GM18909 (cell line): Measurements from ENCODE around the gene NDEL1.
A peak's percentile ranks its signal among the peaks of the same experiment; 100 is the strongest.
"Not testable (repeated sequence)": the region's sequence is repeated elsewhere in the genome, so short reads cannot be mapped to it uniquely, and the experiment has no call there.

ENCODE experiments used
- ATAC-seq: cut with Tn5 transposase; IDR thresholded peaks from one replicate; pipeline ENCODE4 v1.9.1; 2021; ENCODE audit warnings: mild to moderate bottlenecking; ENCODE audit not compliant: unreplicated experiment, poor library complexity

NDEL1 gene

DNA sequence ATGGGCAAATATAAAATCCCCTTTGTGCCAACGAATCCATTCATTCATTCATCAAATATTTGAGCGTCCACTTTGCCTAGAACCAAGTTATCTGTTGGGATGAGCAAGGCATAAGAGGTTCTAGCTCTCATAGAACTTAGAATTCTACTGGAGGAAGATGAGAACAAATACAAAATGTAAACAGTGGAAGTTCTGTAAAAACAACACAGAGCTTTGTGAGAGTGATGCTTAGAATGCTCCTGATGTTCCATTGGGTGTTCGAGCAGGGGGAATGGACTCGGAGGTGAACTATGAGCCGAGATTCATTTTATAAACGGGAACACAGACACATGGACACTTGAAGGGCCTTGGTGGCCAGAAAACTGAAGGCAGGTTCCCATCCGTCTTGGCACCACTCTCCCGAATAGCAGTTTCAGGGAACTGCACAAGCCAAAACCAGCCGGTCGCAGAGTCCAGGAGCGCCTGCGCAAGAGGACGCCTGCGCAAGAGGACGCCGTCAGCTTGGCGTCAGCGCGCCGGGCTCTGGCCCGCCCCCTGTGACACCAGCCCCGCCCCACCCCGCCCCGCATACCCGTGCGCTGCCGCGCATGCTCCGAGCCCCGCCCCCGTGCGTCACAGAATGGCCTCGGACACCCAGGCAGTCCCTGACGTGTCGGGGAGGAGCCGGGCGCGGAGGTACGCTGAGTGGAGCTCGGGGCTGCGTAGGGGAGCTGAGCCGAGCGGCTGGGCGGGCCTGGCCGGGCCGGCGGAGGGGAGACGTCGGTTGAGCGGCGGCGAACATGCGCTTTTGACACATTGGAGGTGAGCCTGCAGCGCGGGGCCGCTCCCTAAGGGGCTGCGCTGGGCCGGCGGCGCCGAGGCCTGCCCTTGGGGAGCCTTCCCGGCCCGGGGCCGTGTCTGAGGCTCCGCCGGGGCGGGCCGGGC lies at the start of gene NDEL1:
Gene NDEL1, plus strand, starts transcription at position 640 of the 924 bp plus-strand sequence. CDS start 8,388 bp downstream, outside the sequence.
- peak; percentile 94 for ATAC-seq

- no peak for ATAC-seq
These were observed 48.8 kb upstream of the NDEL1 start for GRCh38 chr17:8386841-8387240.

DNA sequence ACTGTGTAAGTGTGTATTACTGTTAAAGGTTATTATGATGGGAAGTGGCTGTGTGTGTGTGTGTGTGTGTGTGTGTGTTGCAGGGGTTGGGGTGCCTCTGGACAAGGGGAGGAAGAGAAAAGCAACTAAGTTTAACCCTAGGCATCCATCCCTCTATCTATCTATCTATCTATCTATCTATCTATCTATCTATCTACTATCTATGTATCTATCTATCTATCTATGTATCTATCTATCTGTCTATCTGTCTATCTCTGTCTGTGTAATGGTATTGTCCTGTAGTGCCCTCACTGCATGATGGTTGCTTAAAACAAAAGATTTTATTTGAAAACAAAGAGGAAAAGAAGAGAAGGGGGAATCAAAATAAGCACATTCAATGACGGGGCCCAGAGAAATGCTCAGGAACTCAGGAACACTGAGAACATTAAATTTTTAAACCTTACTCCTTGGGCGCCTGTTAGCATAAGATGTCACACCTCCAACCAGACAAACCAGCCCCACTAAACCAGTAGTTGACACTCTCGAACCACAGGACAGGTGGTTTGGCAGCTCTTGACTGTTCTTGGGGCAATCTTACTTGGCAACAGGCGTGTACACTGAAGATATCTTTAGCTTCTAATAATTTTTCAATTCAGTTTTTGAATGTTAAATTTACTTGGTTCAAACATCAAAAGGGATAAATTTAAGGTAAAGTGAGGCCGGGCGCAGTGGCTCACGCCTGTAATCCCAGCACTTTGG lies 47.6 kb upstream of the NDEL1 start:
- ATAC-seq: no peak

- ATAC-seq: no peak
These were observed 44.0 kb upstream of the NDEL1 start for GRCh38 chr17:8391711-8392110.

GRCh38 chr17:8392274-8392673 lies 43.4 kb upstream of the NDEL1 start:
- ATAC-seq: no peak

DNA sequence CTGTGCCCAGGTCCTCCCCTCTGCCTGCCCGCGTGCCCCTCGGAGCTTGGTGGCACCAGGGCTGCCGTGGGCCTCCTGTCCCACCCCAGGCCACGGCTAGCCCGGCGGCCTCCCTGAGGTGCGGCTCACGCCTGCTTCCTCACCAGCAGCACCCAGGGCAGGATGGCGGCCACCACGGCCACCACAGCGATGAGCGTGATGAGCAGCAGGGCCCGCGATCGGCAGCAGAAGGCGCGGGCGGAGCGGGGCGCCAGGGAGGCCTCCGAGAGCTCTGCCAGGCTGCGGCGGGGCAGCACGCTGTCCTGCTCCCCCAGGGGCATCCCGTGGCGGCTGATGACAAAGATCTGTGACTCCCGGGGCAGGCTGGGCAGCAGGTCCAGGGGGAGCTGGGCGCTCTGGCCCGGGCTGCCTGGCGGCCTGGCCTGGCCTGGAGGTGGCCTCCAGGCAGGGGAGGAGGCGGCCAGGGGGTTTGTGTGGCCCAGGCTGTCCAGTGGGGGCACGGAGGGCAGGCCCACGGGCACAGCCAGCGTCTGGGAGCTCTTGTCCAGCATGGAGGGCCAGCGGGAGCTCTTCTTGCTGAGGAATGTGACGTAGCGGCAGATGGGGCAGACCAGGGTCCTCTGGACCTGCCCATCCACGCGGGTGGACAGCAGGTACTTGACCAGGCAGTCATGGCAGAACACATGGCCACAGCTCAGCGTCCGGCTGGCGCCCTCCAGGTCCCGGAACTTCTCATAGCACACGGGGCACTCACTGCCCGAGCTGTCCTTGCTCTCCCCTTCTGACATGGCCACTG lies 42.8 kb upstream of the NDEL1 start:
- no peak for ATAC-seq

DNA sequence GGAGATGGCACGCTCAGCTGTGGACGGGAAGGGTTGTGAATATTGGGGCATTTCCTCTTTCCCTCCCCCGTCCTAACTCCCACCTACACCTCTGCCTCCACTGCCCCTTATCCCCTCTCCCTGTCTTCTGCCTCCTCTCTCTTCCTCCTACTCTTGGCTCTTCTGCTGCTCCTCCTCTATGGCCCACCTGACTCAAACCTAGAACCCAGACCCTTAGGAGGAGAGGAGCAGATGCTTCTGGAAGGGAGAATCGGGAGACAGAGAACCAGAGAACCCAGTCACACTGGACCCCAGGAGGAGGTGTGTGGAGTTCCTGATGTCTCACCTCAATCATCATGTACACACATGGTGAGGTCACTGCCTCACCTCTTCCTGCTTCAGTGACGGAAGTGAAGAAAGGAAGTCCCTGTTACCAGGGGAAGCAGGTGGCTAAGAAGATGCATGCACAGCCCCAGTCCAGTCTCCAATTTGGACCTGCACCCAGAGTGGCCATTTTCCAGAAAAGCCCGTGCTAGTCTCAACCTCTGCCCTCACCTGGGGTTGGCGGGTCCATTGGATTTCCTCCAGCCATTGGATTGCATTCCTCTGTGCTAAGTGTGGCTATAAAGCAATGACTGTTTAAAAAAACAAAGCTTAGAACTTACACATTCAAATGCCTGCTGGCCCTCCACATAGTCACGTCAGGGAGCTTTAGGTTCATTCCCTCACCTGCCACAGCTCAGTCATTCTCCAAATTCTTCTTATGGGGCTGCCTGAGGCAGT lies 42.0 kb upstream of the NDEL1 start:
- ATAC-seq: no peak

DNA sequence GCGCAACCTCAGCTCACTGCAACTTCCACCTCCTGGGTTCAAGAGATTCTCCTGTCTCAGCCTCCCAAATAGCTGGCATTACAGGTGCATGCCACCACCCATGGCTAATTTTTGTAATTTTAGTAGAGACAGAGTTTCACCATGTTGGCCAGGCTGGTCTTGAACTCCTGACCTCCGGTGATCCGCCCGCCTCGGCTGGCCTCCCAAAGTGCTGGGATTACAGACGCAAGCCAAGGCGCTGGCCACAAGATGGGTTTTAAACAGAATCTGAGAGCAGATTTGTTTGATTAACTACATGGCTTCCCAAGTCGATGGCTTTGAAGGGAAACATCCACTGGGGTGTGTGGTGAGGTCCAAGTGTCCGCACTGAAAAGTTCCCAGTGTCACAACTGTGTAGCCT lies 41.2 kb upstream of the NDEL1 start:
- ATAC-seq: not testable (repeated sequence)

GRCh38 chr17:8397636-8398035 lies 38.0 kb upstream of the NDEL1 start, which contains the start of gene RNF222:
RNF222 (minus strand) TSS chr17:8397827; CDS start chr17:8393461, 4,366 bp downstream.
- ATAC-seq: no peak

DNA sequence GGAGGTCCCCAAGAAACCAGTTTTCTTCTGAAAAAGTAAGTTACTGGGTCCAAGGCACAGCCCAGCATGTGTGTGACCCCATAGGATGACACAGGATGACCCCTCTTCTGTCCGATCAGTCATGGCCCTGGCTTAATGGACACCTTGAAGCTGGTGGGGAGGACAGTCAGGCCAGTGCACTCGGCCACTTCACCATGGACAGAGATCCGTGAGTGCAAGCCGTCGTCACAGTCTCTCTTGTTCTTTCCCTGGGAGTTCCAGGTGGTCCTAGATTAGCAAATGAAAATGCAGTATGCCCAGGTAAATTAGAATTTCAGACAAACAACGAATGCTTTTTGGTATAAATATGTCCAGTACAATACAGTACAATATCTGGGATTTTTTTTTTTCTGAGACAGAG lies 36.7 kb upstream of the NDEL1 start:
- ATAC-seq: no peak

DNA sequence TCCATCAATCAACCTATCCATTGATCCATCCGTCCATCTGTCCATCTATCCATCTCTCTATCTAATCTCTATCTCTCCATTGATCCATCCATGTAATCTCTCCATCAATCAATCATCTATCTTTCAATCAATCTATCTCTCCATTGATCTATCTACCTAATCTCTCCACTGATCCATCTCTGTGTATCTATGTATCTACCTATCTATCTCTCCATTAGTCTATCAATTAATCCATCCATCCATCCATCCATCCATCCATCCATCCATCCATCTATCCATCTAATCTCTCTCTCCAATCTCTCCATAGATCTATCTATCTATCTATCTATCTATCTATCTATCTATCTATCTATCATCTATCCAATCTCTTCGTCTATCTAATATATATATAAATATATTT lies 34.6 kb upstream of the NDEL1 start:
- no peak for ATAC-seq

- no peak for ATAC-seq
These were observed 32.7 kb upstream of the NDEL1 start for GRCh38 chr17:8402921-8403536.

DNA sequence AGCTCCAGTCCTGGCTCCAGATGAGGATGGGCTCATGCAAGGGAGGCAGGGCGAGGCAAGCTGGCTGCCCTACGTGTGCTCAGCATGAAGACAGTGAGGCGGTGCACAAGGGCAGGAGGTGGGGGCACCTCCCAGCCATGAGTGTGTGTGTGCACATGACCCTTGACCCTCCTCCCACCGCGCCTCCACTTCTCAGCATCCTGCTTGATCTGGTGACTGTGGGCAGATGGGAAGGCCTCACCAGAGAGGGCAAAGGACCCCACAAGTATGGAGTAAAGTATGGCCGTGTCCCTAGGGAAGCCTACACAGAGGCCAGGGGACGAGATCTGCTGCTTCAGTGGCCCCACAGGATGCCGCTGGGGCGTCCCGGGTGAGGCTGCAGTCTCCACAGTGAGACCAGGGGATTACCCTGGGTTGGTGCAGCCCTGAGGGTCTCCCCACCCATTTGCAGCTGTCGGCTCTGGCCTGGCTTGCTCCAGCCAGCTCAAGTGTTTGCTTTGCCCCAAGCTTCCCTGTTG lies 30.1 kb upstream of the NDEL1 start:
- ATAC-seq: no peak

GRCh38 chr17:8406174-8406573 lies 29.5 kb upstream of the NDEL1 start:
- no peak for ATAC-seq

DNA sequence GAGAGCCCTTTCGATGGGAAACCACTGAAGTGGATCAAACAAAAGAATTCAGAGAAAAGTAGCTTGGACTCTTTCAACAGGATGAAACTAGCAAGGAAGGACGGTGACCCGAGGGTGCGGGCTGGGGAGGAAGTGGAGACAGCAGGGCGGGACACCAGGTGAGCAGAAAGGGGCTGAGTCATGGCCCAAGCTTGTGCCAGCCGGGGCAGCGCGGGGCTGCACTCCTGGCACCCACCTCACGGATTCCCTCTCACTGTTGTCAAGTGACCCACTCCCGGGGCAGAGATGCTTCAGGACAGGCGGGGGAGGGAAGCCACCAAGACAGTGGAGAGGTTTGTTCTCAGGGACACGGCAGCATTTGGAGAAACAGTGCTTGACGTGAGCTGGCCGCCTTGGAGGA lies 27.3 kb upstream of the NDEL1 start:
- no peak for ATAC-seq

GRCh38 chr17:8409966-8410882 lies 25.5 kb upstream of the NDEL1 start:
- ATAC-seq: no peak

DNA sequence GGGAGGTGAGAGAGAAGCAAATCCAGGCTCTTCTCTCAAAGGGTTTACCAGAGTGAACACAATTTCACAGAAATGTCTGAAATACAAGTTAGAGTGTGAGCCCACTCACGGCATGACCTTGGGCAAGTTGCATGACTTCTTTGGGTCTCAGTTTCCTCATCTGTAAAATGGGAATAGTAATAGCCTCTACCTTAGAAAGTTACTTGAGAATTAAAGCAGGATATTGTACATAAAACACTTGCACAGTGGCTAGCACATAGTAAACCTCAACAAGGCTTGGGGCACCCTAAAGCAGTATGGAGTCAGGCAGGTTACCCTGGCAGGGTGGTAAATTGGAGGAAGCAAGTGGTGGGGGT lies 24.8 kb upstream of the NDEL1 start:
- ATAC-seq: no peak

DNA sequence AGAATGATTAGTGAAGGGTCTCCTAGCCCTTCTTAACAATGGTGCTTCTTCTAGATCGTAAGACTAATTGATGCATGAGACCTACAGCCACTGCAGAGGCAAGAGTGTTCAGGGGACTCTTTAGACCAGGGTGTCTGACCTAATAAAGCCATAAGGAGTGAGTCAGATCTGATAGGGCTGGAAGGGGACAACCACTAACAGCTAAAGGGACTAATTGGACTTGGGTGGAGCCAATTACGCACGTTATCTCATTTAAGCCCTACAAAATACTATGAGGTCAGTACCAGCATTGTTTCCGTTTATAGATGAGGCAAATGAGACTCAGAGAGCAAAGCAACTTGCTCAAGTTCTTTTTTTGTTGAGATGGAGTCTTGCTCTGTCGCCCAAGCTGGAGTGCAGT lies 23.6 kb upstream of the NDEL1 start:
- ATAC-seq: no peak
